H1 (cell line): ENCODE results near the gene IFNAR2.

Experiments
- CHD1 ChIP-seq: IDR thresholded peaks from 2 replicates; pipeline ENCODE4 v1.6.1; 2012; ENCODE audit warnings: low read depth, low read length, improper control_type of control experiment
- FOSL1 ChIP-seq: IDR thresholded peaks from 2 replicates; pipeline ENCODE4 v1.6.1; 2011; ENCODE audit warnings: mild to moderate bottlenecking, low read depth, low read length, moderate library complexity; ENCODE audit not compliant: insufficient read depth
- POLR2A ChIP-seq, 2 experiments: IDR thresholded peaks; 1 replicate in 1 of 2; 2 replicates in 1 of 2; pipeline ENCODE4 v1.6.1; 2011; ENCODE audit warnings: low read depth in 2 of 2, low read length in 2 of 2, mild to moderate bottlenecking in 2 of 2; ENCODE audit errors: control extremely low read depth in 1 of 2
- SIRT6 ChIP-seq: IDR thresholded peaks from one replicate; pipeline ENCODE4 v1.7.1; 2012; ENCODE audit warnings: low read length, inconsistent platforms
- TAF1 ChIP-seq: IDR thresholded peaks from 2 replicates; pipeline ENCODE4 v1.6.1; 2011; ENCODE audit warnings: mild to moderate bottlenecking, low read depth, low read length
- TF ChIP-seq, protein P1 (sequence below), 3 experiments: IDR thresholded peaks; 1 replicate in 2 of 3; 2 replicates in 1 of 3; pipeline versions ENCODE4 v1.5.1 to v1.6.1; 2011; ENCODE audit warnings: low read length in 3 of 3, mild to moderate bottlenecking in 3 of 3, inconsistent platforms in 2 of 3, low read depth in 1 of 3, moderate library complexity in 1 of 3; ENCODE audit not compliant: insufficient read depth in 1 of 3; ENCODE audit errors: control extremely low read depth in 1 of 3

DNA sequence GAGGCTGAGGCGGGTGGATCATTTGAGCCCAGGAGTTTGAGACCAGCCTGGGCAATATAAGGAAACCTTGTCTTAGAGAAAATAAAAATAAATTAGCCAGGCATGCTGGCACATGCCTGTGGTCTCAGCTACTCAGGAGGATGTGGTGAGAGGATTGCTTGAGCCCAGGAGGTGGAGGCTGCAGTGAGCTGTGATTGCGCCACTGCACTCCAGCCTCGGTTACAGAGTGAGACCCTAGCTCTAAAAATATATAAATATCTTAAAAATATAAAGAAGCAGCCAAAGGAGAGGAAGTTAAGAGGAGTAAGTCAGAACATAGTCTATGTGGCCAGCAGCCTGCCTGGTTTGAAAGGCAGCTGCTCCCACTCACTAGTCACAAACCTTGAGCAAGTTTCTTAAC lies 31.9 kb downstream of the IFNAR2 start:
- TF ChIP-seq, protein P1, sequence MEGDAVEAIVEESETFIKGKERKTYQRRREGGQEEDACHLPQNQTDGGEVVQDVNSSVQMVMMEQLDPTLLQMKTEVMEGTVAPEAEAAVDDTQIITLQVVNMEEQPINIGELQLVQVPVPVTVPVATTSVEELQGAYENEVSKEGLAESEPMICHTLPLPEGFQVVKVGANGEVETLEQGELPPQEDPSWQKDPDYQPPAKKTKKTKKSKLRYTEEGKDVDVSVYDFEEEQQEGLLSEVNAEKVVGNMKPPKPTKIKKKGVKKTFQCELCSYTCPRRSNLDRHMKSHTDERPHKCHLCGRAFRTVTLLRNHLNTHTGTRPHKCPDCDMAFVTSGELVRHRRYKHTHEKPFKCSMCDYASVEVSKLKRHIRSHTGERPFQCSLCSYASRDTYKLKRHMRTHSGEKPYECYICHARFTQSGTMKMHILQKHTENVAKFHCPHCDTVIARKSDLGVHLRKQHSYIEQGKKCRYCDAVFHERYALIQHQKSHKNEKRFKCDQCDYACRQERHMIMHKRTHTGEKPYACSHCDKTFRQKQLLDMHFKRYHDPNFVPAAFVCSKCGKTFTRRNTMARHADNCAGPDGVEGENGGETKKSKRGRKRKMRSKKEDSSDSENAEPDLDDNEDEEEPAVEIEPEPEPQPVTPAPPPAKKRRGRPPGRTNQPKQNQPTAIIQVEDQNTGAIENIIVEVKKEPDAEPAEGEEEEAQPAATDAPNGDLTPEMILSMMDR (IDR thresholded peaks at IDR 0.05; ENCODE audit: control extremely low read depth in 1 of 3, insufficient read depth in 1 of 3, low read depth in 1 of 3, low read length in 3 of 3): no peak
- TF ChIP-seq FOSL1 (no peak), SIRT6 (no peak), POLR2A (IDR thresholded peaks at IDR 0.05; ENCODE audit: control extremely low read depth in 1 of 2, low read depth in 2 of 2, low read length in 2 of 2) (no peak), CHD1 (no peak), TAF1 (no peak)
